CD4-positive, alpha-beta memory T cell (primary cell): ENCODE results near the gene ZNF652. TPM values are rescaled to one million over a fixed set of nuclear protein-coding genes. Genes with fewer than 3 reads are reported as not detected.

Source experiments
- CTCF ChIA-PET: fragments of 350-600 bp; sonication (Branson Sonifier 250); formaldehyde crosslinking; loops from one replicate; lab custom pipeline; 2021; ENCODE audit warnings: inconsistent platforms; ENCODE audit not compliant: partially characterized antibody; lab: Charles Lee
- POLR2A ChIA-PET: fragments of 350-600 bp; sonication (Branson Sonifier 250); formaldehyde crosslinking; loops from one replicate; lab custom pipeline; 2021; ENCODE audit not compliant: partially characterized antibody; lab: Charles Lee
- DNase-seq, 5 donors: peaks; one replicate each; pipeline versions ENCODE4 v3.0.0 to v3.0.0-alpha.2; 2020 to 2022; ENCODE audit warnings: mixed read lengths in 1 of 5
- H3K27ac ChIP-seq: one replicate; pipeline ENCODE4 v1.7.0; 2013; ENCODE audit warnings: low read depth, low read length
- H3K27me3 ChIP-seq: 2 replicates; pipeline ENCODE4 v1.7.0; 2013; ENCODE audit warnings: mild to moderate bottlenecking, low read length, moderate library complexity; ENCODE audit not compliant: insufficient read depth
- H3K36me3 ChIP-seq: 2 replicates; pipeline ENCODE4 v1.7.0; 2013; ENCODE audit warnings: mild to moderate bottlenecking, low read length, moderate library complexity; ENCODE audit not compliant: insufficient read depth
- H3K4me1 ChIP-seq: 2 replicates; pipeline ENCODE4 v1.7.0; 2013; ENCODE audit warnings: mild to moderate bottlenecking, low read length, moderate library complexity; ENCODE audit not compliant: insufficient read depth
- H3K4me3 ChIP-seq, 2 donors: one replicate each; pipeline ENCODE4 v1.7.0; 2013; ENCODE audit warnings: low read length in 2 of 2, mild to moderate bottlenecking in 1 of 2
- H3K9me3 ChIP-seq, 2 donors: one replicate each; pipeline ENCODE4 v1.7.0; 2013; ENCODE audit warnings: low read length in 2 of 2, control low read depth in 1 of 2; ENCODE audit not compliant: control insufficient read depth in 1 of 2
- H3K27ac Mint-ChIP-seq, 7 donors: one replicate each; pipeline ENCODE4 v1.8.0; 2020 to 2021; ENCODE audit warnings: mixed read lengths in 7 of 7, mild to moderate bottlenecking in 6 of 7, inconsistent platforms in 3 of 7, moderate library complexity in 3 of 7
- H3K27me3 Mint-ChIP-seq, 2 donors: one replicate each; pipeline ENCODE4 v1.8.0; 2020 to 2021; ENCODE audit warnings: mixed read lengths in 2 of 2
- H3K36me3 Mint-ChIP-seq, 2 donors: one replicate each; pipeline ENCODE4 v1.8.0; 2020 to 2021; ENCODE audit warnings: mixed read lengths in 2 of 2, inconsistent platforms in 1 of 2, mild to moderate bottlenecking in 1 of 2
- H3K4me1 Mint-ChIP-seq, 4 donors: one replicate each; pipeline ENCODE4 v1.8.0; 2020 to 2021; ENCODE audit warnings: mixed read lengths in 4 of 4, mild to moderate bottlenecking in 1 of 4
- H3K4me3 Mint-ChIP-seq, 8 donors: one replicate each; pipeline ENCODE4 v1.8.0; 2020 to 2021; ENCODE audit warnings: mixed read lengths in 8 of 8, mild to moderate bottlenecking in 7 of 8, moderate library complexity in 6 of 8, inconsistent platforms in 3 of 8
- H3K9me3 Mint-ChIP-seq, 8 donors: one replicate each; pipeline ENCODE4 v1.8.0; 2020 to 2021; ENCODE audit warnings: mixed read lengths in 8 of 8, mild to moderate bottlenecking in 5 of 8, inconsistent platforms in 3 of 8, moderate library complexity in 1 of 8
- intact Hi-C: fragments of 100-400 bp; cut with micrococcal nuclease; formaldehyde crosslinking; loops from one replicate; pipeline ENCODE4 v1.15.1; 2023
- polyA plus RNA-seq, 2 donors: library from polyadenylated mRNA; unstranded; fragments of 300-500 nt; fragmentation: Illumina TruSeq; gene quantifications; one replicate each; pipeline ENCODE4 v1.2.3, GENCODE V29; 2021
- total RNA-seq, 2 experiments: library from RNA; stranded (reverse); gene quantifications; one replicate each; pipeline ENCODE4 v1.2.3, GENCODE V29; 2021

Gene ZNF652
- total and polyA plus RNA-seq, 4 experiments from 2014 or later, result 13.1 to 68.6 (median 46.3) TPM

- Mint-ChIP-seq H3K27me3 (no peaks in the 10 kb centered on the region), H3K4me3 (peak overlapping the region; percentile 88 to 95 (median 92)), H3K36me3 (peaks cover 0 to 13% of the 10 kb centered on the region in 2 donors), H3K9me3 (no peaks in the 10 kb centered on the region), H3K27ac (peak overlapping the region; percentile 91 to 97 (median 95)), H3K4me1 (peaks cover 43 to 71% (median 57%) of the 10 kb centered on the region in 4 donors)
- Histone ChIP-seq H3K9me3 (no peaks in the 10 kb centered on the region), H3K27ac (peak overlapping the region; percentile 66), H3K36me3 (no peaks in the 10 kb centered on the region), H3K4me3 (peak overlapping the region; percentile 48 to 52), H3K4me1 (peaks cover 70% of the 10 kb centered on the region), H3K27me3 (no peaks in the 10 kb centered on the region)
- ChIA-PET CTCF (interaction anchor here (1.2 to 8.4 kb wide), 6 partner anchors 9 to 135 kb away, joined by 3 to 59 read pairs (median 6); no protein-coding TSS in a partner anchor), POLR2A (interaction anchor here (1.0 to 8.1 kb wide), 13 partner anchors 9 to 313 kb away, joined by 3 to 197 read pairs (median 6); partner anchors contain the start of gene PHB1)
- intact Hi-C loops, result loop anchor here (1.0 to 5.0 kb wide), 3 partner anchors 19 to 316 kb away; partner anchors contain the start of gene SPOP
- DNase-seq, result peak; percentile 87 to 96 (median 89)
Measured at GRCh38 chr17:49361129-49361901, 735 bp downstream of the ZNF652 start.

DNA sequence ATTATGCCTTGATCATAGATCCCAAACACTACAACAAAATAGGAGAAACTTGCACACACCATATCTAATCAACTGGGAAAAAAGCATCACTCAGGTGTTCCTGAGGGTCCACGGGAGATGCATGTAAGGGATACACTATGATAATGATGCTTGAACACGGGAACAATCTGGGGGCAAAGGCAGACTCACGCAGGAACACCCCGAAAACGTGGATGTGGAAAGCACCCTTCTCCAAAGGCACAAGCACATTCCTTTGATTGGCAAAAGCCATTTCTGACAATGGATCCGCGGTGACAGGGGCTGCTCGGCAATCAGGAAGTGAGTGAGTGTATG lies 1.3 kb downstream of the ZNF652 start:
- no peaks in the 10 kb centered on the region for H3K27me3 ChIP-seq
- H3K4me3 Mint-ChIP-seq, result peak overlapping the region; percentile 88 to 95 (median 92)
- no peaks in the 10 kb centered on the region for H3K9me3 Mint-ChIP-seq
- H3K36me3 Mint-ChIP-seq, result peaks cover 0 to 13% of the 10 kb centered on the region in 2 donors
- no peaks in the 10 kb centered on the region for H3K36me3 ChIP-seq
- no peaks in the 10 kb centered on the region for H3K9me3 ChIP-seq
- H3K27me3 Mint-ChIP-seq, result no peaks in the 10 kb centered on the region
- H3K27ac Mint-ChIP-seq, result peak overlapping the region; percentile 91 to 97 (median 95)
- peaks cover 43 to 72% (median 57%) of the 10 kb centered on the region in 4 donors for H3K4me1 Mint-ChIP-seq
- ChIA-PET CTCF (interaction anchor here (1.2 to 8.4 kb wide), 8 partner anchors 8 to 197 kb away, joined by 3 to 59 read pairs (median 6); no protein-coding TSS in a partner anchor), POLR2A (interaction anchor here (1.2 to 8.1 kb wide), 12 partner anchors 9 to 348 kb away, joined by 3 to 197 read pairs (median 8); partner anchors contain the start of gene PHB1)
- H3K4me1 ChIP-seq, result peaks cover 71% of the 10 kb centered on the region
- H3K27ac ChIP-seq, result peak overlapping the region; percentile 66
- DNase-seq, result no peak
- intact Hi-C loops, result loop anchor here (1.0 to 5.0 kb wide), 3 partner anchors 18 to 317 kb away; partner anchors contain the start of gene SPOP
- H3K4me3 ChIP-seq, result peak overlapping the region; percentile 48 to 52

DNA sequence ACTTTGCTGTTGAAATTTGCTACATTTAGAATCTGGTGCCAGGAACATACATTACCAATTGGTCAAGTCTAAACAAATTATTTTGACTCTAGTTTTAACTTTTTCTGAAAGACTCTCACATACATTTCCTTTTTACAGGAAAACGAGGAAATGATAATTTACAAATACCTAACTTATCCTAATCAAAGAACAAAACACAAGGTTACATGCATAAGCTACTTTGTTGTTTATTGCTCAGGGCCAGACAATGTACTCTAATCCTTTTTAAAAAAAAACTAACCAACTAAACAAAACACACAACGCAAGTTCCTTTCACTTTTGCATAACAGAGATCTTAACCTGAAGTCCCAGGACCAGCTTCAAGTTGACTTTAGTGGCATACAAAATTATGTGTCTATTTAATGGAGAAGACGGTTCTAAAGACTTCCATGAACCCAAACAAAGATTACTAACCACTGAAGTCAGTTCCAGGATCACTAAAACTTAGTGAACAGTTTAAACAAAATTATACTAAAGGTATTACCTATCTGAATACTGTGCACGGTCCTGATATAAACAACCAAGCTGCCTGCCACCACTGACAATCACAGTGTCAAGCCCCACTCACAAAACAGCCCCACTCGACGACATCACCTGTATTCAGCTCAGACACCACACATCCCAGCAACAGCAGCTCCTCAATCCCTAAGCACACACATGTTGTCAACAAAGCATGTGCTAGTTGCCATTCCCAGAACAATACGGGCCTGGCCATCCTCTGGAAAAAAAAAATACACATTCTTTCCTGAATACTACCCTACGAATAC lies 1.9 kb downstream of the ZNF652 start:
- POLR2A ChIA-PET, result interaction anchor here (0.9 to 8.1 kb wide), 13 partner anchors 8 to 349 kb away, joined by 3 to 197 read pairs (median 6); partner anchors contain the start of gene PHB1
- Mint-ChIP-seq H3K9me3 (no peaks in the 10 kb centered on the region), H3K27ac (peak overlapping the region; percentile 91 to 97 (median 95)), H3K4me3 (peak overlapping the region; percentile 88 to 95 (median 92)), H3K36me3 (peaks cover 0 to 10% of the 10 kb centered on the region in 2 donors), H3K27me3 (no peaks in the 10 kb centered on the region), H3K4me1 (peaks cover 40 to 66% (median 53%) of the 10 kb centered on the region in 4 donors)
- Histone ChIP-seq H3K4me3 (peak overlapping the region; percentile 48 to 52), H3K9me3 (no peaks in the 10 kb centered on the region), H3K27ac (peak overlapping the region; percentile 66), H3K36me3 (no peaks in the 10 kb centered on the region), H3K4me1 (peaks cover 66% of the 10 kb centered on the region), H3K27me3 (no peaks in the 10 kb centered on the region)
- intact Hi-C loops, result loop anchor here (2.0 to 5.0 kb wide), 2 partner anchors 29 to 317 kb away; partner anchors contain the start of gene SPOP
- CTCF ChIA-PET, result interaction anchor here (1.1 to 8.4 kb wide), 9 partner anchors 8 to 197 kb away, joined by 3 to 59 read pairs (median 4); no protein-coding TSS in a partner anchor
- peak in 4 of 5 donors; percentile 31 to 35 (median 32) for DNase-seq

- Histone ChIP-seq H3K27ac (peak overlapping the region; percentile 66), H3K27me3 (no peaks in the 10 kb centered on the region), H3K36me3 (no peaks in the 10 kb centered on the region), H3K4me1 (peaks cover 72% of the 10 kb centered on the region), H3K4me3 (peak overlapping the region in 1 of 2 donors; percentile 9), H3K9me3 (no peaks in the 10 kb centered on the region)
- H3K27ac Mint-ChIP-seq, result peak overlapping the region; percentile 79 to 97 (median 91)
- H3K36me3 Mint-ChIP-seq, result peaks cover 0 to 10% of the 10 kb centered on the region in 2 donors
- peaks cover 38 to 66% (median 52%) of the 10 kb centered on the region in 4 donors for H3K4me1 Mint-ChIP-seq
- H3K27me3 Mint-ChIP-seq, result no peaks in the 10 kb centered on the region
- DNase-seq, result peak in 4 of 5 donors; percentile 25 to 37 (median 30)
- peak overlapping the region; percentile 59 to 95 (median 91) for H3K4me3 Mint-ChIP-seq
- H3K9me3 Mint-ChIP-seq, result no peaks in the 10 kb centered on the region
- ChIA-PET CTCF (interaction anchor here (0.8 to 8.4 kb wide), 8 partner anchors 10 to 42 kb away, joined by 3 to 59 read pairs (median 7); no protein-coding TSS in a partner anchor), POLR2A (interaction anchor here (1.0 to 8.1 kb wide), 7 partner anchors 9 to 167 kb away, joined by 5 to 197 read pairs (median 22); partner anchors contain the start of gene PHB1)
- intact Hi-C loops, result no loop called here
Measured at GRCh38 chr17:49358641-49359247, 3.3 kb downstream of the ZNF652 start.

GRCh38 chr17:49357516-49357915 lies 4.5 kb downstream of the ZNF652 start:
- H3K27ac ChIP-seq, result peak overlapping the region; percentile 66
- H3K36me3 Mint-ChIP-seq, result peaks cover 0 to 10% of the 10 kb centered on the region in 2 donors
- peaks cover 43 to 74% (median 60%) of the 10 kb centered on the region in 4 donors for H3K4me1 Mint-ChIP-seq
- ChIA-PET CTCF (interaction anchor here (1.7 to 8.4 kb wide), 6 partner anchors 11 to 41 kb away, joined by 4 to 59 read pairs (median 10); no protein-coding TSS in a partner anchor), POLR2A (interaction anchor here (1.1 to 8.1 kb wide), 4 partner anchors 14 to 41 kb away, joined by 3 to 197 read pairs (median 66); no protein-coding TSS in a partner anchor)
- no peaks in the 10 kb centered on the region for H3K36me3 ChIP-seq
- no peak for DNase-seq
- H3K9me3 ChIP-seq, result no peaks in the 10 kb centered on the region
- peaks cover 75% of the 10 kb centered on the region for H3K4me1 ChIP-seq
- no peaks in the 10 kb centered on the region for H3K27me3 ChIP-seq
- peak overlapping the region in 1 of 2 donors; percentile 0 for H3K4me3 ChIP-seq
- peak overlapping the region; percentile 30 to 97 (median 91) for H3K27ac Mint-ChIP-seq
- H3K9me3 Mint-ChIP-seq, result no peaks in the 10 kb centered on the region
- no peaks in the 10 kb centered on the region for H3K27me3 Mint-ChIP-seq
- intact Hi-C loops, result no loop called here
- H3K4me3 Mint-ChIP-seq, result peak overlapping the region in 5 of 8 donors; percentile 88 to 95 (median 91)

DNA sequence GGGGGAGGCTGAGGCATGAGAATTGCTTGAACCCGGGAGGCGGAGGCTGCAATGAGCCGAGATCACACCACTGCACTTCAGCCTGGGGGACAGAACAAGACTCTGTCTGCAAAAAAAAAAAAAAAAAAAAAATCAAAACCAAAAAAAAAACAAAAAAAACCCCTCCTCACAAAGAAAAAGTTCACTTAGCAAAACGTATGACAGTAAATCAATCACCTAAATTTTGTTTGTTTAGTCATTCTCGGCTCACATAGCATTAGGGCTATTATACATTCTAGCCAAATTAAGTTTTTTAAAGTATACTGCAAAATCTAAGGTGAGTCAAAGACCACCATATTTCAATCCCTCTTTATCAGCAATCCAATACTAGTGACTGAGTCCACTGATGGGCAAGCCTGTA lies 5.7 kb downstream of the ZNF652 start:
- peaks cover 0 to 9% of the 10 kb centered on the region in 2 donors for H3K36me3 Mint-ChIP-seq
- ChIA-PET CTCF (interaction anchor here (0.7 to 3.0 kb wide), 4 partner anchors 9 to 17 kb away, joined by 5 to 11 read pairs (median 8); no protein-coding TSS in a partner anchor), POLR2A (interaction anchor here (0.7 to 8.1 kb wide), 2 partner anchors 12 to 68 kb away, joined by 3 to 197 read pairs; no protein-coding TSS in a partner anchor)
- peaks cover 82% of the 10 kb centered on the region for H3K4me1 ChIP-seq
- H3K4me3 Mint-ChIP-seq, result peak overlapping the region in 4 of 8 donors; percentile 2 to 47 (median 21)
- H3K36me3 ChIP-seq, result no peaks in the 10 kb centered on the region
- intact Hi-C loops, result no loop called here
- peaks cover 41 to 77% (median 60%) of the 10 kb centered on the region in 4 donors for H3K4me1 Mint-ChIP-seq
- no peaks in the 10 kb centered on the region for H3K27me3 Mint-ChIP-seq
- H3K9me3 Mint-ChIP-seq, result no peaks in the 10 kb centered on the region
- H3K4me3 ChIP-seq, result no peak overlapping the region
- DNase-seq, result no peak
- H3K9me3 ChIP-seq, result no peaks in the 10 kb centered on the region
- H3K27ac ChIP-seq, result no peak overlapping the region
- no peaks in the 10 kb centered on the region for H3K27me3 ChIP-seq
- peak overlapping the region in 6 of 7 donors; percentile 5 to 91 (median 82) for H3K27ac Mint-ChIP-seq
